ENCODE measurements around the gene WBP2NL.
"Not testable (repeated sequence)": the region's sequence is repeated elsewhere in the genome, so short reads cannot be mapped to it uniquely, and the experiment has no call there.

Gene WBP2NL, protein sequence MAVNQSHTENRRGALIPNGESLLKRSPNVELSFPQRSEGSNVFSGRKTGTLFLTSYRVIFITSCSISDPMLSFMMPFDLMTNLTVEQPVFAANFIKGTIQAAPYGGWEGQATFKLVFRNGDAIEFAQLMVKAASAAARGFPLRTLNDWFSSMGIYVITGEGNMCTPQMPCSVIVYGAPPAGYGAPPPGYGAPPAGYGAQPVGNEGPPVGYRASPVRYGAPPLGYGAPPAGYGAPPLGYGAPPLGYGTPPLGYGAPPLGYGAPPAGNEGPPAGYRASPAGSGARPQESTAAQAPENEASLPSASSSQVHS

DNA sequence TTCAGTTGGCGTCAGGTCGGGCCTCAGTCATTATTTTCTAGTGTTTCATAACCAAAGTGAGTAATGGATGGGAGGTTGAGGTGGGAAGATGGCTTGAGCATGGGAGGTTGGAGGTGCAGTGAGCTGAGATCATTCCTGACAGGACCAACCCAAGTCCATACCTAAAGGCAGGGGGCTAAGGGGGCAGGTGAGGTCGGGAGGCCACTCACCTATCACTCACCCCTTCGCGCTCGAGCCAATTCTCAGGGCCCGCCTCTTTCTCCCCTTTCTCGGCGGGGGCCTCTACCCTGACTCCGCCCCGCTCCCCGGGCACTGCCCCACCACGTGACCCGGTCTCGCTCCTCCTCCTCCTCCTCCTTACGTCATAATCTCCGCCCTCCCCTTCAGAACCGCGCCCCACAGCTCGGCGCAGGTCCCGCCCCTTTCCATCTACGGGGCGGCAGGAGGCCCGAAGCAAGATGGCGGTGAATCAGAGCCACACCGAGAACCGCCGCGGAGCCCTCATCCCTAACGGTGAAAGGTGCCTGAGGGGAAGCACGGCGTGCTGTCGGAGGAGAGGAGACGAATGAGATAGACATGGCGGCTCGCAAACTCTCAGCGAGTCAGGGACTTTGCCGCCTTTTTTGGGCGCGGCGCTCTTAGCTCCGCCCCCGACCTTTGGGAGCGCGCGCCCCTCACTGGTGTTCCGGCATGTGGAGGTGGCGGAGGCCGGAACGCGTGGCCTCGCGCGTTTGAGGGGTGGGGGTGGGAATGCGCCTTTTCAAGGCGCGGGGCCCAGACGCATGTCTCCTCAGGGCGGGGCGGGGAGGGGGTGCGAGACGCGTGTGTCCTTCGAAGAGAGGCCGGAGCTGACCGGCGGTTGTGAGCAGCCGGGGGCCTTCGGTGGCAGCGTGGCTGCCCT lies at the start of gene WBP2NL:
WBP2NL (plus strand) TSS at position 428 of the 901 bp plus-strand sequence; CDS start at position 459, 31 bp downstream.
- peak; percentile 86 for DNase-seq

GRCh38 chr22:41948928-41949296 lies 49.7 kb upstream of the WBP2NL start:
- not testable (repeated sequence) for DNase-seq

GRCh38 chr22:41949297-41949965 lies 49.2 kb upstream of the WBP2NL start:
- no peak for DNase-seq

DNA sequence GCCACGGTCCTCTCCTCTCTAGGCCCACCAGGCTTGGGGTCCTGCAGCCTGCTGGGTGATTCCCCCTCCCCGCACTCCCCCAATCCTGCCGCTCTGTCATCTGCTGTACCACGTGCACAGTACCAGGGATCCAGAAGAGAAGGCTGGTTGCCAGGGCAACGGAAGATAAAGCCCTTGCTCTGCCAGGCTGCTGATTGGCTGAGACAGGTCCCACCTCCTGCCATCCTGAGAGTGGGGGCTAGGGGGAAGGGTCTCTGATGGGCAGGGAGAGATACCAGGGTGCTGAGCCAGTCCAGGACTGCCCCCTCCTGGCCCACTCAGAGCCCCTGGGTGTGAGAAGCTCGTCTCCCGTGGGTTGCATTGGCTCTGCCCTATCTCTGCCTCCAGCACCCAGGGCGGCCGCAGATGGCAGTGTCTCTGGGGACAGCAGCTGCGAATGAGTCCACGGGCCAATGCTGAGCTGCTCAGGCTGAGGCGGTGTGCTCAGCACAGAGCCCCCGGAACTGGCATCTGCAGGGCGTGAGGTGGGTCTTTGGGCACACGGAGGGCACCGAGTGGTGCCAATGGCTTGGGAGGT lies 46.6 kb upstream of the WBP2NL start, which contains the start of gene SMIM45:
SMIM45 (plus strand) TSS at position 253 of the 577 bp plus-strand sequence.
- DNase-seq: no peak

GRCh38 chr22:41952713-41953112 lies 45.9 kb upstream of the WBP2NL start:
- DNase-seq: no peak

DNA sequence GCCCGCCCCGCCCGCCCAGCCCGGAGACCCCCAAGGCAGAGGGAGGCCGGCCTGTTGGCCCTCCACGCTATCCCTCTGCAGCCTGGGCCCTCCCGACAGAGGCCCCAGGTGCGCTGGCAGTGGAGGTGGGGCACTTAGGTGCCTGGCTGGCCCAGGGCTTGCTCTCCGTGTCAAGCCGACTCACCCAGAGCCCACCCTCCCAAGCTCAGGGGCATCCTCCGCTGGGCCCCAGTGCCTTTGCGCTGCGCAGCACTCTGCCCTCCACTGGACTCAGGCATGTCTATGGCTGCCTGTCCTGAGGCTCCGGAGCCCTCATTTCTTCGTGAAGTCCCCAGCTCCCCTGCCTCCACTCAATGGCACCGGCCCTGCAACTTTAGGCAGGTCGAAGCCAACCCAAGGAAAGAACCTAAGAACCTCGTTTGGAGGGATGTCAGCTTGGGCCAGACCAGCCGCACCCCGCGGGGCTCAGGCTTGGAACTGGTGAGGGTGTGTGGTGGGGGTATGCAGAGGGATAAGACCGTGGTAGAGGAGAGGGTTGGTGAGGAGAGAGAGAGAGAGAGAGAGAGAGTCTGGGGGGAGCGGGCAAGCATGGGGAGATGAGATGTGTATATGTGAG lies 40.5 kb upstream of the WBP2NL start:
- DNase-seq: no peak

- no peak for DNase-seq
Measured at GRCh38 chr22:41963453-41964111, 35.0 kb upstream of the WBP2NL start.

GRCh38 chr22:41964112-41964491 lies 34.5 kb upstream of the WBP2NL start:
- DNase-seq: no peak

DNA sequence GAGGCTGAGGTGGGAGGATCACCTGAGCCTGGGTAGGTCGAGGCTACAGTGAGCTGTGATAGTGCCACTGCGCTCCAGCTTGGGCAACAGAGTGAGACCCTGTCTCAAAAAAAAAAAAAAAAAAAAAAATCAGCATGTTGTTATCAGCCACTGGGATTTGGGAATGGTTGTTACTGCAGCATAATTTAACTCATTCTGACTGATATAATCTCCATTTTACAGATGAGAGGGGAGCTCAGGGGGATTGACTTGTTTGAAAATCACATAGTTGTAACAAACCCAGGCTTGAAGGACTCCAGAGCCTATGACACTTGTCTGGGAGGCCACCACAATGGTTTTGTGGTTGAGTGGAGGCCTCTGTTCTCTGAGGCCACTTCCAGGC lies 32.4 kb upstream of the WBP2NL start:
- no peak for DNase-seq

- peak; percentile 16 for DNase-seq
Measured at GRCh38 chr22:41966607-41967240, 31.9 kb upstream of the WBP2NL start.

GRCh38 chr22:41968601-41969000 lies 30.0 kb upstream of the WBP2NL start:
- no peak for DNase-seq

- DNase-seq: no peak
Measured at GRCh38 chr22:41969110-41969646, 29.4 kb upstream of the WBP2NL start, which contains the start of gene SEPTIN3. Gene SEPTIN3, plus strand, starts transcription at chr22:41969443. Its CDS starts 2,050 bp downstream, at chr22:41971493.

- no peak for DNase-seq
Measured at GRCh38 chr22:41970601-41971000, 28.0 kb upstream of the WBP2NL start.

GRCh38 chr22:41971431-41971830 lies 27.2 kb upstream of the WBP2NL start:
- no peak for DNase-seq

GRCh38 chr22:41974691-41975290 lies 23.8 kb upstream of the WBP2NL start:
- DNase-seq: no peak

- no peak for DNase-seq
Measured at GRCh38 chr22:41975299-41976069, 23.1 kb upstream of the WBP2NL start.

DNA sequence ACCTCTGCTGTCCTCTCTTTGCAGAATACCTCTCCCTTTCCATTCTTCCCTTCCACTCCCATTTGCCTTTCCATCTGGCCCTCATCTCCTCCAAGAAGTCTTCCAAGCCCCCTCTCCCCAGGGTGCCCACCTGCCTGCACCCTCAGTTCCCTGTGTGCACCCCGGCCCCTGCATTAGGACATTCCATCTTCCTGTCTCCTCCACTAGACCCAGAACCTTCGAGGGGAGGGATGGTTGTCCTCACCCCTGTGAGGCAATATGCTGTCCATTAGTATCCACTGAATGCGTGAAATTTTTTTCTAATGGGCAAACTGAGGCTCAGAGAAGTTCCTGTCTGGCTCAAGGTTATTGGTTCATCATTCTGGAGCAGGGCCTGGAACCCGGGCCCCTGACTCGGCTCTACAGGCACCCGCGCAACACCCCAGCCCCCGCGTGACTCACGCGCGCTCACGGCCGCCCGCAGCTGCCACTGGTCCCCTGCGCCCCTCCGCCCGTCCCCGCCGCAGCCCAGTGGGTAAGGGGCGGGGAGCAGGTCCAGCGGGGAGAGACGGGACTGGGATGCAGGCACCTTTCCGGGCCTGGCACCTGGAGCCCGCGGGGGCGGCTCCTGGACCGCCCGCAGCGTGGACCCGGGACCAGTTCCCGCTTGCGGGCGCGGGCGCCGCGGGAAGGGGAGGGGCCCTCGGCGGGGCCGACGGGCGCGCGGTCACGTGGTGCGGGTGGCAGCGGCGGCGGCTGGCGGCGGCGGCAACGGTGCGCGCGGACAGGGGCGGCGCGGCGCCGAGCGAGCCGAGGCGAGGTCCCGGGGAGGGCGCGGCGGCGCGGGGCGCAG lies 22.3 kb upstream of the WBP2NL start:
- peak; percentile 21 for DNase-seq

GRCh38 chr22:41976961-41977566 lies 21.5 kb upstream of the WBP2NL start:
- DNase-seq: no peak
